ENCODE measurements around the gene IZUMO4.
"Not testable (repeated sequence)": the region's sequence is repeated elsewhere in the genome, so short reads cannot be mapped to it uniquely, and the experiment has no call there.

IZUMO4 gene

GRCh38 chr19:2126879-2127518, 30.3 kb downstream of the IZUMO4 start:
- DNase-seq (ENCODE audit: low read depth): no peak

DNA sequence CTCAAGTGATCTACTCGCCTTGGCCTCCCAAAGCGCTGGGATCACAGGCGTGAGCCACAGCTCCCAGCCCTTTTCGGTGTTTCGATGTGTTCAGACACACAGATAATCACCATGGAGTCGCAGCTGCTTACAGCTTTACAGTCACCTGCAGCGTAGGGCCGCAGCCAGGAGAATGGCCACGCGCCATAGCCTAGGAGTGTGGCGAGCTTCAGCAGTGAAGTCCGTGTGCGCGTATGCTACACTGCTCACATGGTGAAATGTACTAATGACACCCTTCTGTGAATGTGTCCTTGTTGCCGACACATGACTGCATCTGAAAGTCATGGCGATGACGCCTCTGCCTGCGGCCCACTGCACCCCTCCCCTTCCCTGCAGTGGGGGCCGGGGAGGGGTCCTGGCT, 31.0 kb downstream of the IZUMO4 start:
- no peak for DNase-seq (ENCODE audit: low read depth)

DNA sequence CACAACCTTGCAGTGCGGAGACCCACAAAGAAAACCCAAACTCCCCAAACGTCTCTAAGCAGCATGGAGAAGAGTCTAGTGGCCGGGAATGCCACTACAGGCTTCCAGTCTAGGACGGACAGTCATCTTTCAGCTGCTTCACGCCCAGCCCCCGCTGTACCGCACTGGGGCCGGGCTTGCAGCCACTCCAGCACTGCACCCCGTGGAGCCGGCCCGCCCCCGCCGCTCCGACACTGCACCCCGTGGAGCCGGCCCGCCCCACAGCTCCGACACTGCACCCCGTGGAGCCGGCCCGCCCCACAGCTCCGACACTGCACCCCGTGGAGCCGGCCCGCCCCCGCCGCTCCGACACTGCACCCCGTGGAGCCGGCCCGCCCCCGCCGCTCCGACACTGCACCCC, 31.5 kb downstream of the IZUMO4 start:
- not testable (repeated sequence) for DNase-seq (ENCODE audit: low read depth)

- no peak for DNase-seq (ENCODE audit: low read depth)
These were observed 32.3 kb downstream of the IZUMO4 start for GRCh38 chr19:2129022-2129421.

DNA sequence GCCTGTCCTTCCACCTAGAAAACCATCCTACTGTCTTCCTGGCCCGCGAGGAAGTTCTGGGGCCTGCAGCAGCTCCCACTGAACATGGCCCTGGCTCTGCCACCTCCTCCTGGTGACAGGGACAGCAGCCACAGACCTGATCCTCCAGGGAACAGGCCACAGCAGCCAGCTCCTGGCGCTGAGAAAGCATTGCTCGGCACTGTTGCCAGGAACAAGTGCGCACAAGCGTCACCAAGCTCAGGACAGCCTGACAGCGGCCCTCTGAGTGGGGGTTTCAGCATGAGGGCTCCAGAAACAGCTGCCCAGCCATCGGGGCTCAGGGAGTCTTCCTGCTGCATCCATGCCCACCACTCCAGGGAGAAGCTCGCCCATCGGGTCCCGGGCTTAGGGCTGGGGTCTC, 32.8 kb downstream of the IZUMO4 start:
- no peak for DNase-seq (ENCODE audit: low read depth)

DNA sequence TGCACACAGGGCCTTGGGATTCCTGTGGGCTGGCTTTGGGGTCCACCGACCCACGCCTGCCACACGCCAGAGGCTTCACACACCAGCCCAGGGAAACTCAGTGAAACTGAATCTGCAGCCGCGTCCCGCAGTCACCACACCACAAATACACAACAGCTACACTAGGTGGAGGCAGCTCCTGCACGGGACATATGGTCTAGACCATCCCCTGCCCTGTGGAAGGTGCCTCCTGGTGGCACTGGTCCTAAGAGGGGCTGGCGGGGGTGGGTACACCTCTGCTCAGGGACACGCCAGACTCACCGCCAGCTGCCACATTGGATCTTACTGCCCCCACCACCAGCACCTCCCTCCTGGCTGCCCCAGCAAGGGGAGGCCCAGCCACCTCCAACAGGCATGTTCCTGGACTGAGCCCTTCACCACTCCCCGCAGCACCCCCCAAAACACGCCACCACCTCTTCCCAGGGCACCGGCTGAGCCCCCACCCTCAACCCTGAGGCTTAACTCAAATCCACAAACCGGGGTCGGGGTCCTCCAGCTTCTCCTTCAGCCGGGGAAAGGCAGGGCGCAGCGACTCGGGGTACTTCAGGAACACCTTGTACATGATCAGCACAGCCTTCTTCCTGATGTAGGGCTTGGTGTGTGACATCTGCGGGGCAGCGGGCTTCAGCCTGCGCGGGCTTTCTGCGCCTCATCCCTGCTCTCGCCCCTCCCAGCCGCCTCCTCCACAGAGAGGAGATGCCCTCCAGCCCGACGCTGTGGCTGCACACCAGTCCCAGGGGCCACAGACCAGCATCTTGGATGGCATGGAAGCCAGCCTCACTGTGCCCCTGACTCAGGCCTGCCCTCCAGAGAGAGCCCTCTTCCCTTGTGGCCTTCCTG, 33.4 kb downstream of the IZUMO4 start:
- DNase-seq (ENCODE audit: low read depth): no peak

DNA sequence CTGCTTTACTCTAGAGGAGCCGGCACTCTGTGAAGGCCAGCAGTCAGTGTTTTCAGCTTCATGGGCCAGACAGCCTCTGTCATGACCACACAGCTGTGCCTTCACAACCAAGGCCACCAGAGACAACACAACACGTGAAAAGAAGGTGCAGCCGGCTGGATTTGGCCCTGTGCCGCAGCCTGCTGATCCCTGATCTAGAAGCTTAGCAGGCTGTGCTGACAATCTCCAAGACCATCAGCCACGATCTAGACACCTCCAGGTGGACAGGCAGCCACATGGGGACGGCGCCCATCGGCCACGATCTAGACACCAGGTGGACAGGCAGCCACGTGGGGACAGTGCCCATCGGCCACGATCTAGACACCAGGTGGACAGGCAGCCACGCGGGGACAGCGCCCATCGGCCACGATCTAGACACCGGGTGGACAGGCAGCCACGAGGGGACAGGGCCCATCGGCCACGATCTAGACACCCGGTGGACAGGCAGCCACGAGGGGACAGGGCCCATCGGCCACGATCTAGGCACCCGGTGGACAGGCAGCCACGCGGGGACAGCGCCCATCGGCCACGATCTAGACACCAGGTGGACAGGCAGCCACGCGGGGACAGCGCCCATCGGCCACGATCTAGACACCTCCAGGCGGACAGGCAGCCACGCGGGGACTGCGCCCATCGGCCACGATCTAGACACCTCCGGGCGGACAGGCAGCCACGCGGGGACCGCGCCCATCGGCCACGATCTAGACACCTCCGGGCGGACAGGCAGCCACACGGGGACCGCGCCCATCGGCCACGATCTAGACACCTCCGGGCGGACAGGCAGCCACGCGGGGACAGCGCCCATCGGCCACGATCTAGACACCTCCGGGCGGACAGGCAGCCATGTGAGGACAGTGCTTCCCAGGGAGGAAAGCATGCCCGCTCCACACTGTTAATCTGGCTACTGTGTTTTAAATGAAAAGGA, 34.6 kb downstream of the IZUMO4 start:
- not testable (repeated sequence) for DNase-seq (ENCODE audit: low read depth)

DNA sequence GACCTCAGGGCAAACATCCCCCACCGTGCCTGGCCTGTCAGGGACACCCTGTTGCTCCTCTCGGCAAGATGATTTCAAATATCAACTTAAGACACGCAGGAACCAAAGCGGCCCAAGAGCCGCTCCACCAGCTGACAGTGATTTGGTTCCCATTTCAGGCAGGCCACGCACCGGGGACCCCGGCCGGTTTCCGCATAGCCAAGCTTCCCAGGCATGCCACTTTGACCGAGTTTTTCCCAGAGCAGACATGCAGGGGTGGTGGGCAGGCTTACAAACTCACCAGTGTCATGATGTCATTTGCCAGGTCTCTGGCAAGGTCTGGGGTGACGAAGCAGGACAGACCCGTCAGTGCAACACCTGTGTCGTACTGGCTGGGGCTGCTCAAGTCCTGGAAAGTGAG, 35.5 kb downstream of the IZUMO4 start:
- no peak for DNase-seq (ENCODE audit: low read depth)

GRCh38 chr19:2132731-2133490, 36.2 kb downstream of the IZUMO4 start:
- no peak for DNase-seq (ENCODE audit: low read depth)

DNA sequence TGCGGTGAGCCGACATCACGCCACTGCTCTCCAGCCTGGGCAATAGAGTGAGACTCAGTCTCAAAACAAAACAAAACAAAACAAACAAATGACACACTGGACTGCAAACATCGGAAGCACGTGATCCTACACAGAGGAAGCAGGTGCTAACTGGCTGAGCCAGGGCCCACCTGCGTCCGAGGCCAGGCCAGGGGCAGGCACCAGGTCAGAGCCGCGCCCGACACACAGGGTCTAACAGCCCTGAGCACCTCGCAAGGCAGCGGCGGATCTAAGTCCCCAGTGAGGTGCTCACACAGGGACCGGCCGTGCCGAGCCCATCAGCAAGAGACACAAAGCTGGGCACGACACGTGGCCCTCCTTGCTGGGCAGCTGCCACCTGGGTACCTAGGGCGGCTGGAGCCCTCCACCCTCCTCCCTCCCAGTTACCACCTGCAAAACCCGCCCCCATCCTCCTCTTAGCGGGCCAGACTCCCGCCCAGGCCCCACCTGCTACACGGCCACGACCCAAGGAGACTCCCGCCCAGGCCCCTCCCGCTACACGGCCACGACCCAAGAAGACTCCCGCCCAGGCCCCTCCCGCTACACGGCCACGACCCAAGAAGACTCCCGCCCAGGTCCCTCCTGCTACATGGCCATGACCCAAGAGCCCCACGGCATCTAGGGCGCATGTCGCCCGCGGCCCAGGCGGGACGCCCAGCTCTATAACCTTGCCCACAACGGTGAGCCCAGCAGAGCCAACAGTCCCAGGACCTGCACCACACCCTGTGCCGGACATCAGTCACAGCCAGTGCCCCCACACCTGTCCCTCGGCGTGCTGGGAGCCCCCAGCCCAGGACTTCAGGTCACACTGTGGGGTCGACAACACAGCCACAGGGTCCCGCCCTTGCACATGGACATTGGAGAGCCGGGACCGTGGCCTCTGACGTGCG, 39.0 kb downstream of the IZUMO4 start:
- DNase-seq (ENCODE audit: low read depth): no peak

- DNase-seq (ENCODE audit: low read depth): no peak
These were observed 40.1 kb downstream of the IZUMO4 start for GRCh38 chr19:2136796-2137195.

DNA sequence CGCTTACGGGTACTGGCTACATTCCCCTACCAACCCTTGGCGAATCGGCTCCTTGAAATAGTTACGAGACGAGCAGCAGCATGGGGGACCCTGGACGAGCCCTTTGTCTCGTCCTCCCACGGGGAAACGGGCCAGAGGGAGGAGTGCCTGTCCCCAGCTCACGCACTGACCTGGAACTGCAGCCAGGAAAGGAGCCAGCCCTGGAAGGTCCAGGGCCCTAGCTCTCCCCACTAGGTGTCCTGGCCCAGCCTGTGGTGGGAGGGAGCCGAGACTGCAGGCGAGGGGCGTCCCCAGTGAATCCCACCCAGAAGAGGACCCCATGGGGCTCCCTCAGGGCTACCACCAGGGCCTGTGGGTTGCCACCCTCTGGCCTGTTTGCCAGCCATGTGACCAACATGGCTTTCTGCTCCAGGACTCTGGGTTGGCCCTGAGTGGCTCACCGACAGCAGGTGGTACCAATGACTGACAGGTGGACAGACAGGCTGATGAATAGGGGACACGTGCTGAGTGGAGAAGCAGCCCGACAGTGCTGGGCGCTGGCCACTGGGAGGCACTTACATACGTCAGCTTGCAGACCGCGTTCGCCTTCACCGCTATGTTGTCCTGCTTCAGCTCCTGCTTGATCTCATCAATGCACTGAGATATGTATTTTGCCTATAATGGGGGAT, 41.5 kb downstream of the IZUMO4 start:
- DNase-seq (ENCODE audit: low read depth): no peak

DNA sequence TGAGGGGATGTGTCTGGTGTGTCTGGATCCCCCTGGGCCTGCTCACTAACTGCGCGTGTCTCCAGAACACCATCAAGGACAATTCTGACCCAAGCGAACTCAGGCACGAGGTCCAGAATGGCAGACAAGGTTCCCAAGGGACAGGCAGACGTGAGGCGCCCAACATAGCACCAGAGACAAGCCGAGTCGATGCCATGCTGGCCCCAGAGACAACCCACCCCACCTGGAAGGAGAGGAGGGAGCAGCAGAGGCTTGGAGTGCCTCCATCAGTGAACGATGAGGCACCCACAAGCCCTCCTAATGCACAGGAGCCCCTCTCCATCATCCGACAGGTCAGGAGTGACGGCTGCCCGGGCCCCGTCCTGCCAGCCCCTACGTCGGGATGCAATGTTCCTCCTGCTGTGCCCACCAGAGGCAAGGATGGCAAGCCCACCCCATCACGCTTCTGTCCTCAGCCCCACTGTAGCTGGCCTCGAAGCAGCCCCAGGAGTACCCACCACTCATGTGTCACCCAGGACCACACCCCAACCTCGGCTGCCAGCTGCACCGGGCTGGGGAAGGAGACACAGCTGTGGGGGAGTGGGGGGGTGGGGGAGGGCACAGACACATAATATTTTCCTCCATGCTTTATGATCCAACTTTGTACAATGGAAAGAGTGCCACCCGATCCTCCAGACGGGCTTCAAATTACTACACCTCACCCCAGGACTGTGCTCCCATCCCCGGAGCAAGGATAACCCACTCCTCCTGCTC, 42.8 kb downstream of the IZUMO4 start:
- DNase-seq (ENCODE audit: low read depth): no peak

- DNase-seq (ENCODE audit: low read depth): no peak
These were observed 43.4 kb downstream of the IZUMO4 start for GRCh38 chr19:2140138-2140569.

GRCh38 chr19:2142173-2142829, 45.6 kb downstream of the IZUMO4 start:
- DNase-seq (ENCODE audit: low read depth): no peak

GRCh38 chr19:2144190-2144589, 47.5 kb downstream of the IZUMO4 start:
- DNase-seq (ENCODE audit: low read depth): no peak

DNA sequence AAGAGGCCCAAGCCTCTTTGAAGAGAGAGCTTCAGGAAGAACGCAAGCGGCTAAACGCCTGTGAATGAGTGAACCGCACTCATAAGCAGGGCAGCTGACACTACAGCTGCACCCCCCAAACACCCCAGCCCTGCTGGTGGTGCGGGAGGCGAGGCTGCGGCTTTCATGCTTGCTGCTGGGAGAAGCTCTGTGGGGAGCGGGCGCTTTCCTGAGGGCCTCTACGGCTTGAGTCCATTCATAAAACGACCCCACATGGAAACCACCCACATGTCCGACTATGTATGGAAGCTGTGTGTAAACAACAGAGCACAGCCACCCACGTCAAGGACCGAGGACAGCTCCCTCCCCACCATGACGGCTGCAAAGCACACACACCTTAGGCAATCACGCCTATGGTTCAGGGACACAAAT, 49.1 kb downstream of the IZUMO4 start:
- DNase-seq (ENCODE audit: low read depth): no peak

DNA sequence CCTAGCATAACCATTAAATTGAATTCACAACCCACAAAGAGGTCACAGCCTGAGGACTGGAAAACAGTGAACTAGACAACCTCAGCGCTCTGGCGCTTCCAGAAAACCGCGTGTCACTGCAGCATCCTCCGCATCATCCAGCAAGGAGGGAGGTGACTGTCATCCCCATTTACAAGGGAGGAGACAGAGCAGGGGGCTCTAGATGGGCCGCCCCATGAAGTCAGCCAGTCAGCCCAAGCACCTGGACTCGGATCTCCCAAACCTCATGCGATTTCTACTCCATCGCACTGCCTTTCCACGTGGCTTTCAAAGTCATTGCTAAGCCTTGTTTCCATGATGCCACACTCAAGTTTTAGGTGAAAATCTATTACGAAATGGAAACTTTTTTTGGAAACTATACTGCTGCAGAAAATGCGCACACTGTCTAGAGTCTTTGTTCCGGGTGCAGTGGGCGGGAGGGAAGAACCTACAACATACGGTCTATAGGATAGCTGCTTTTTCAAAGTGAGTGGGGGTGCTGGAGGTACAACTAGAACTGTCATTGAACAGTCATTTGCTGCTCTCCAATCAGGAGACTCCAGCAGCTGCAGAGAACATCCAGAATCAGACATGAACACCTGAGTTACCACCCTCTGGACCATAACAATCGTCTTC, 51.9 kb downstream of the IZUMO4 start:
- no peak for DNase-seq (ENCODE audit: low read depth)
